Measurements from ENCODE around the gene RCE1.

RCE1 gene

DNA sequence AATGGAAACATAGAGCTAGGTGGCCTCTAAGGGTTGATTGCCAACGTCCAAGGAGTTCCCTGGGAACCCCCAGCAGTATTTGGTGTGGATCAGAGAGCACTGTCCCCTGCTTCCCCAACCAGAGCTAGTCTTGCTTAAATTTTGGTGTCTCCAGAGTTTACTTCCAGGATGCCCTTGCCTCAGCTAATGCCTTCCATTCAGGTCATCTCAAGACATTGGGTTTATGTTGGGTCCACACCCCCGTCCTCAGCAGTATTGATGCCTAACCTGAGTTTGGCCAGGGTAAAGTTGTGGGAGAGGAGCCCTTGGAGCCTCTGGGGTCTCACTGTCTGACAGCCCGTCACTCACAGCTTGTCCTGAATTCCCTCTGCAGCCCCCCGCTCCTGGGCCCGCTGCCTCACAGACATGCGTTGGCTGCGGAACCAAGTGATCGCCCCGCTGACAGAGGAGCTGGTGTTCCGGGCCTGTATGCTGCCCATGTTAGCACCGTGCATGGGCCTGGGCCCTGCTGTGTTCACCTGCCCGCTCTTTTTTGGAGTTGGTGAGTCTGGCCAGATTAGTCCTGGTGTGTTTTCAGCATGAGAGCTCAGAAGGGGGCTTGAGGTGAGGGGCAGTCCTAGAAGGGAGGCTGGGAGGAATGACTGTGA, 1.4 kb downstream of the RCE1 start:
- no peak for DNase-seq (ENCODE audit: low read depth)

DNA sequence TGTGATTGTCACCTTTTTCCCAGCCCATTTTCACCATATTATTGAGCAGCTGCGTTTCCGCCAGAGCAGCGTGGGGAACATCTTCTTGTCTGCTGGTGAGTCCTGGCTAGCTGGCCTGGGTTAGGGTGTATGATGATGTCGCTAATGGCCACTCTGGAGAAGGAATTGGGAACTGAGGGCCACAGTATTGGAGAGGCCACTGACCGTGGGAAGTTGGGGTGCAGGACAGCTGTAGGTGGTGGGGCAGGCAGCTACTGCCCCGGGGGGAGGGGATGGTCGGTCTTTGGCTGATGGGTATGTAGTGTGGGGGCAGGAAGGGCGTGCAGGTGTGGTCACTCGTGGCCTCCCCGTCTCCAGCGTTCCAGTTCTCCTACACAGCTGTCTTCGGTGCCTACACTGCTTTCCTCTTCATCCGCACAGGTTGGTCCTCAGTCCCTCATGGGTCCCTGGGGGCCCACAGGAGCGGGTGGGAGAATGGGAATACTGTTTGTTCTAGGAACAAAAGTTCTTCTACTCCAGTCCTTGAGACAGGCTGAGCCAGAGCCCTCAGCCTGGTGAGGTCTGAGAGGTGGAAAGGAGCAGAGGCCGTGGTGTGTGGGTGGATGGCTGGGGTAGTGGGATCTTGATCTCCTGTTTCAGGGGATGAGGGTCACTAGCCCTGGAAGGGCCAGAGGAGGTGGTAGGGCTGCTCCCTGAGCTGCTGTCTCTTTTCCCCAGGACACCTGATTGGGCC, 2.1 kb downstream of the RCE1 start:
- DNase-seq (ENCODE audit: low read depth): no peak

DNA sequence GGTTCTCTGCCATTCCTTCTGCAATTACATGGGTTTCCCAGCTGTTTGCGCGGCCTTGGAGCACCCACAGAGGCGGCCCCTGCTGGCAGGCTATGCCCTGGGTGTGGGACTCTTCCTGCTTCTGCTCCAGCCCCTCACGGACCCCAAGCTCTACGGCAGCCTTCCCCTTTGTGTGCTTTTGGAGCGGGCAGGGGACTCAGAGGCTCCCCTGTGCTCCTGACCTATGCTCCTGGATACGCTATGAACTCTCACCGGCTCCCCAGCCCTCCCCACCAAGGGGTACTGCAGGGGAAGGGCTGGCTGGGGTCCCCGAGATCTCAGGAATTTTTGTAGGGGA, 2.6 kb downstream of the RCE1 start:
- no peak for DNase-seq (ENCODE audit: low read depth)

DNA sequence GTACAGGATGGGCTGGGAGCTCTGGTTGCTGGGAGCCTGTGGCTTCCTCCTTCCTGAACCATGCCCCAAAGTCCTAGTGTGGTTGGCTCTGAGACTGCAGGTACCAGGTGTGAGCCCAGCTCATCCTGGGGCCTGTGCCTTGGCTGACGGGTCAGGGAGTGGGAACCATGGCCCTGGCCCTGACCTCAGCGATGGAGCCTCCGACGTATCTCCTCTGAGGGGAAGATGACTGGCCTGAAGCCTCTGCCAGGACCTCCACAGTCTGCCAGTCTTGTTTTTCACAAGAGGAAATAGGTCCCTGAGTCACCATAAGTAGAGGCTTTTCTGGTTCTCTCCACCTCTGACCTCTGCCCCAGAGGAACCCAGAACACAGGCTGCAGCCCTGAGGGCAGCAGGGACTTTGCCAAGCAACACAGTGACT, 3.4 kb downstream of the RCE1 start:
- DNase-seq (ENCODE audit: low read depth): no peak

DNA sequence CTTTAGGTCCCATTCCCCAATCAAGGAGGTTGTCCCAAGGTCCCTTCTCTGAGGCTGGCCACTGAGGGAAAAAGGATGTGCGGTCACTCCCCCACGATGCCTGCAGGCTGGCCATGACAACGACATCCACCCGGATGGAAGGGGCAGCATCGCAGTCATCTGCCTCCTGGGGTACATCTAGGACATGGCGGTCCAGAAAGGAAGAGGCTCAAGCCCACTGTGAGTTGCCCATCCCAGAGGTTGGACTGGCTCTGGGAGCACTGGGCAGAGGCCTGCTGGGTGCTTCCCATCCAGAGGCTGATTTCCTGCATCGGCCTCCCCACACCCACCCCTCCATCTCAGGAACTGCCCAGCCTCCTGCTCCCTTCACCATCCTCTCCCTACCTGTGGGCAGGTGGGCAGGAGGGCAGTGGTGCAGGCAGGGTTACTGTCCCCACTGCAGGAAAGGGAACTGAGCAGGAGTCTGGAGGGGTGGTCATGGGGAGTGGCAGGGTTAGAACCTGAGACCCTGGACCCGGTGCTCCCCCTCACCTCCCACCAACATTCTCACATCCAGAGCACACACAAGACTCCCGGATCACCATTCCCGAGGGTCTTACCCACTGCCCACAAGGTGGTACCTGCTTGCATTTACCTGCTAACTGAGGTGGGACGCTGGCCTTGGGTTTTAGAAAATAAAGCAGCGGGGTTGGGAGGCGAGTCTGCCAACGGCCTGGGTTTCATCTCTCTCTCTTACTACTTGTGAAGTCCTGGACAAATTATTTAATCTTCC, 4.4 kb downstream of the RCE1 start:
- DNase-seq (ENCODE audit: low read depth): no peak

DNA sequence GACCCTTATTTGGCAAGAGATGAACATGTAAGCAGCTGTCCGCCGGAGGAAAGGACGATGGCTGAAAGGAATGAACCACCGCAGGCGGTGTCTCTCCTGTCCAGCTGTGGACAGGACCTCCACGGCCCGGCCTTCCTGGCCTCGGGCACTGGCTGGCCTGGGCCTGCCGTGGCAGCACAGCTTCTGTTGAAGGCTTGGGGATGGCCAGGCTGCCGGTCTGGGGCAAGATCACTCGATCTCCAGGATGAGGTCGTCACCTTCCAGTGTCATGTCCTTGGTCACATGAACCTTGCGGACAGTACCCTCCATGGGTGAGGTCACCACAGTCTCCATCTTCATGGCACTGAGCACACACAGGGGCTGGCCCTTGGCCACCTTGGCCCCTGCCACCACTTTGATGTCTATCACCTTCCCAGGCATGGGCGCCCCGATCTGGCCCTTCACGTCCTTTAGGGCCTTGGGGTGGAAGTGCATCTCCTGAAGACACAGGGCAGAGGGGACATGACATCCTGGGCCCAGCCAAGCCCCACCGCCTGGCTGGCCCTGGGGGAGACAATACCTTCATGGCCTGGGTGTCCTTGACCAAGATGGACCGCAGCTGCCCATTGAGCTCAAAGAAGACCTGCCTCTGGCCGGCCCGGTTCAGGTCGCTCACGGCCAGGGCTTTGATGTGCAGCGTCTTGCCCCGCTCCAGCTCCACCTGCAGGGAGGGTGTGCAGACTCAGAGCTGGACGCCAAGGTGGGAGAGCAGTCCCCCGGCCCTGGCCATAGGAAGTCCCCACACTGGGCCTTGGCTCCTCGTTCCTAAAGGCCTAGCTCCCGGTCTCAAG, 5.6 kb downstream of the RCE1 start:
- no peak for DNase-seq (ENCODE audit: low read depth)

DNA sequence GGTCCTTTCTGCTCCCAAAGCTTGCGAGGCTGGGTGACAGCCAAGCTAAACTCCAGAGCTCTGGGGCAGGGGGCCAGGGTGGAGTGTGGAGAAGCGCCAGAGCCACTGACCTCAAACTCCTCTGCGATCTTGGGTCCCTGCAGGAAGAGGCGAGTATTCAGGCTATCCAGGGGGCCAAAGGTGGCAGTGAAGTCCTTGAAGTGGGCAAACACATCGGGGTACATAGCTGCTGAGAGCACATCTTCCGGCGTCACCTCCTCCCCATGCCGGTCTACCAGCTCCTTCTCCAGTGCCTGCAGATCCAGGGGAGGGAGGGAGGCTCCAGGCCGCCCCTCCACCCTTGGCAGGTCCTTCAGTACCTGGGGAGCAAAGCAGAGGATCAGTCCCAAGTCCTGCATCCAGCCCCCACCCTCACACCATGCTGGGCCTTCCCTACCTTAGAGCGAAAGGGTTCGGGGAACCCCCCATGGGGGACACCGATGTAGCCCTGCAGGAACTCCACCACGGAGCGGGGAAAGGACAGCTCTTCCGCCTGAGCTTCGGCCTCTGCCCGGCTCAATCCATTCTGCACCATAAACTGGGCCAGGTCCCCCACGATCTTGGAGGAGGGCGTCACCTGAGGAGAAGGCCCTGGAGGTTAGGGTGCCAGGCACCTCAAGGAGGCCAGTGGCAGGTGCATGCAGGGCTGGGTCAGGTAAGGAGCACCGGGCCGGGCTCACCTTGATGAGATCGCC, 6.4 kb downstream of the RCE1 start:
- DNase-seq (ENCODE audit: low read depth): no peak

DNA sequence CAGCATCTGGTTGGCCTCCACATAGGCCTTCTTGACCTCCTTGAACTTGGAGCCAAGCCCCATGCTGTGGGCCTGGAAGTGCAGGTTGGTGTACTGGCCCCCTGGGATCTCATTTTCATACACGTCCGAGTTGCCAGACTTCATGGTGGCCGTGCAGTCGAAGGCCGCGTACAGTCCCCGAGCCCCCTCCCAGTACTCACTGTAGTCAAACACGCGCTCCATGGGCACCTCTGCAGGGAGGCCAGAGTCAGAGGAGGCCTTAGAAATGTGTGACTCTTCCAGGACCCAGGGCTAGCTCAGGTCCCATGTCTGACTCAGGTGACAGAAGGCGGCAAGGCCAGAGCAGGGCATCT, 7.0 kb downstream of the RCE1 start:
- no peak for DNase-seq (ENCODE audit: low read depth)

DNA sequence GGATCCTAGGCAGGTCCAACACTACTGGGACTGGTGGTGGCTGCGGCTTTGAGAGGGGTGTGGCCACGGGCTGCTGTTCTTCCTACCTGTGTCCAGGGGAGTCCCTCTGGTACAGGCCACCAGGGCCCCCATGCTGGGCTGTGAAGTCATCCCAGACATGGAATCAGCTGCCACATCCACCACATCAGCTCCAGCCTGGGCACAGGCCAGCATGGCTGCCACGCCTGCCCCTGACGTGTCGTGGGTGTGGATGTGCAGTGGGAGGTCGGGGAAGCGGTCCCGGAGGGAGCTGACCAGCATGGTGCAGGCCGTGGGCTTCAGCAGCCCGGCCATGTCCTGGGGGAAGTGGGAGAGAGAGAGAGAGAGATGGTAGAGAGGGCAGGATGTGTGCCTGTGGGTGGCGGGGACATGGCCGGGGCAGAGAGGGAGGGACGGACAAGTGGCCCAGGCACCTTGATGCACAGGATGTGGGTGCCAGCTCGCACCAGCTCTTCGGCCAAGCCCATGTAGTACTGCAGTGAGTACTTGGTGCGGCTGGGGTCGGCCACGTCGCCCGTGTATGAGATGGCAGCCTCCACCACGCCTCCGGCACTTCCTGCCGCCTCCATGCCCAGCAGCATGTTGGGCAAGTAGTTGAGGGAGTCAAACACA, 7.5 kb downstream of the RCE1 start:
- no peak for DNase-seq (ENCODE audit: low read depth)

DNA sequence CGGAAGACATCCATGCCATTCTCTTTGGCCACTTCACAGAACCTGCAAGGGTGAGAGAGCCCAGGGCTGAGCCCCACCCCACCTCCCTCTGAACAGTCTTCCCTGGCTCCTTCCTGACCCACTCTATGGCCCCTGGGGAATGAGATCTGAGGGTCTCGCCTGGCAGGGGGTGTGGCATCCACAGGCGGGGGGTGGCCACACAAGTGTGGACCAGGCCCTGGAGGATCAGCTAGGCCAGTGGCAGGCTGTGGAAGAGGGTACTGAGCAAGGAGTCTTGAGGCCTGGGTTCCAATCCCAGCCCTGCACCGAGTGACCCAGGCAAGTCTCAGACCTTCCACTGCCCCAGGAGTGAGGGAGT, 8.0 kb downstream of the RCE1 start:
- DNase-seq (ENCODE audit: low read depth): no peak

DNA sequence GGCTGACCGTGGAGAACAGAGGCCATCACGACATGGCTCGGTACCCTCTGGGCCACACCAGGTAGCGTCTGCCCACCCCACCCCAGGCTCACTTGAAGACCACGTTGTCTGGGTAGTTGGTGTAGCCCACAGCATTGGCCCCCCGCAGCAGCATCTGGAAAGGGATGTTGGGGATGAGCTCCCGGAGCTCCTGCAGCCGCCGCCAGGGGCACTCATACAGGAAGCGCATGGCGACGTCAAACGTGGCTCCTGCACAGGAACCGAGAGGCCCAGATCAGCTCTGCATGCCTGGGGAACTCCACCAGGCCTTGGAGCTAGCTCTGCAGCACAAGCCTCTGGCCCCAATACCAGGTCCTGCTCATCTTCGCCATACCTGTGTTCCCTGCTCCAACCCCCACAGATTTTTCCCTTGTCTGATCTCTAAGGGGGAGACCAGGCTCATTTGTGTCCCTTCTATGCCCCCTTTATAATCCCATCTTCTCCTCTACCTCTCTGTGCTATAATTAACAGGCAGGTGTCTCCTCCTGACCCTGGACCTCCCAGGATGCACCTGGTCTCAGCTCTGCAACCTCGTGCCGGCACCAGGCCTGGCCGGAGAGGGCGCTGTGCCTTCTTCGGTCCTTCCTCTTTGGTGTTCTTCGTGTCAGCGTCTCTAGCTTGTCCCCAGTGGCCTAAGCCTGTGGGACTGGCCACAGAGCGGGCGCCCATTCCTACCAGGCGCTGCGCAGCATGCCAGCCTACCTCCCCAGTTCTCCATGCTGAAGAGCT, 8.6 kb downstream of the RCE1 start:
- no peak for DNase-seq (ENCODE audit: low read depth)

DNA sequence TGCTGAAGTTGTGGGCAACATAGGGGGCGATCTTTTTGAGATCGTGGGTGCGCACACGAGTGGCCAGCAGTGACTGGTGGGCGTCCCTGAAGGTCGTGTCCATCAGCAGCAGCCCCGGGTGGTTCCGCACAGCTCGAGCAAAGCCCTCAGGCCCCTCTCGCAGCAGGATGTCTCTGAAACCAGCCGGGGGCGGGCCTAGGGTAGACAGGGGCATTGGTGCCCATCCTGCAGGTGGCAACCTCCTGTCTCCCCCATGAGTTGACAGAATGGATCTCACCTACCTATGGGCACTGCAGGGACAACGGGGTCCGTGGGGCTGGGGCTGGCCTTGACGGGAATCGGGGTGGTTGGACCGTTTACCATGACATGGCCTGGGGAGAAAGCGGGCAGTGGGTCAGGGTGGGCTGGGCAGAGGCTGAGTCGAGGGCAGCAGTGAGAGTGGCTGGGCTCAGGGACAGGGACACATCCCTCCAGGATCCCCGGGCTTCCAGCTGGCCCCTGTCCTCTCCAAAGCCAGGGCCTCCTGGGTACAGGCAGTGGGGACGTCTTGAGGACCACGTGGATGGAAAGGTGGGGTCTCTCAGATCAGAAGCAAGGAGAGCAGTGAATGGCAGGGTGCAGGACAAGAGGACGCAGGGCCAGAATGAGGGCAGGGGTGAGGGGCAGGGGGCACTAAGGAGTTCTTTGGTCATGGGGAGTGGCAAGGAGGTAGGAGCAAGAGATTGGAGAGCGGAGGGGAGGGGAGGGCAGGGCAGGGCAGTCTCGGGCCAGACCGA, 9.4 kb downstream of the RCE1 start:
- DNase-seq (ENCODE audit: low read depth): no peak

DNA sequence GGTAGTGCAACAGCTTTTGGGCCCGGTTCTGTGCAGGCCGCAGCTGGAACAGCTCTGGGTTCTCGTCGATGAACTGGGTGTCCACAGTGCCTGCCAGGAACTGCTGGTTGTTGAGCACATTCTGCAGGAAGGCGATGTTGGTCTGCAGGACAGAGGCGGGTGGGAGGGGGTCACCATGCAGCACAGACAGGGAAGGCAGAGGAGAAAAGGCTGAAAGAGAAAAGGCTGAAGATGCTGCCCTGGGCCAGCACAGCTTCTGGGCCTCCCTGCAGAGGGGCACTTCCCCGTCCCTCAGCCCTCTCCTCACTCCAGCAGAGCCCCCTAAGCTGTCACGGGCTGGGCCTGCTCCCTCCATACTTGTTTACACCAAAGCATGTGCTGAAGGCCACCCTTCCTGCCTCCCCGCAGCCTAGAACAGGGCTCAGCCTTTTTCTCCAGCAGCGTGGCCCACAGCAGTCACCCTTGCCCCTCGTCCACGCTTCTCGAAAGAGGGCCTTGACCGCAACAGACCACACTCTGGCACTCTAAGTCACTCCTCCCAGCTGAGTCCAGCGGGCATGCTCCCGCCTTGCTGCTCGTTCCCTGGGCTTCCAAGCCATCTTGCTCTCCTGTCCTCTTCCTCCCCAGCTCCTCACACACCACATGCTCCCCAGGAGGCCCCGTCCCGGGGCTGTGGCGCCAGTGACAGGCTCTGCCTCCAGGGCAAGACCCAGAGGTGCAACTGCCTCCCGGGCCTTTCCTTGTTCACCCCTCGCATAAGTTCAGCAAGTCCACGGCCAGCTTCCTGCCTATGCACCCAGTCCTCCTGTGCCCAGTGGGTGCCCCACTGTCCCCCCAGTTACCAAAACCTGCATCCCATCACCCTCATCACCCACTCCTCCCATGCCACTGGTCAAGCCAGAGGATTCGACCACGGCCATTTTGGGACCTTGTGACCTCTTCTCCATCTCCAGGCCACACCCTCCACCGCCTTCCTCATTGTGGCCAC, 10.3 kb downstream of the RCE1 start:
- DNase-seq (ENCODE audit: low read depth): no peak

DNA sequence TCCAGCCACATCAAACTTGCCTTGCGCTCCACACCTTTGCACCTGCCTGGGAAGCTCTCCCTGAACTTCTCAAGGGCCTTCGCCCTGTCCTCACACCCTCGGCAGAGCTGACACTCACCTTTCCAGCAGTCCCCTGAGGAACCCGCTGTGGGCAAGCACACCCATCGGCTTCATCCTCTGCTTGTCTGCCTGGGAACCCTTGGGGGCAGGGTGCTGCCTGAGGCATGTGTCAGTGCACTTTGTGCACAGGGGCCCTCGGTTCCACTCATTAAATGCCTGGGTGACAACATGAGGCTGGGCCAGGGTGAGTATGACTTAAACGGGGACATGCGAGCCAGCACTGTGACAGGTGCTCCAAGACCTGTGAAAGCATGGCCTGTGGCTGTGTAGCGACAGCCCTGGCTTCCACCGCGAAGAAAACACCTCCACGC, 11.0 kb downstream of the RCE1 start:
- DNase-seq (ENCODE audit: low read depth): no peak

DNA sequence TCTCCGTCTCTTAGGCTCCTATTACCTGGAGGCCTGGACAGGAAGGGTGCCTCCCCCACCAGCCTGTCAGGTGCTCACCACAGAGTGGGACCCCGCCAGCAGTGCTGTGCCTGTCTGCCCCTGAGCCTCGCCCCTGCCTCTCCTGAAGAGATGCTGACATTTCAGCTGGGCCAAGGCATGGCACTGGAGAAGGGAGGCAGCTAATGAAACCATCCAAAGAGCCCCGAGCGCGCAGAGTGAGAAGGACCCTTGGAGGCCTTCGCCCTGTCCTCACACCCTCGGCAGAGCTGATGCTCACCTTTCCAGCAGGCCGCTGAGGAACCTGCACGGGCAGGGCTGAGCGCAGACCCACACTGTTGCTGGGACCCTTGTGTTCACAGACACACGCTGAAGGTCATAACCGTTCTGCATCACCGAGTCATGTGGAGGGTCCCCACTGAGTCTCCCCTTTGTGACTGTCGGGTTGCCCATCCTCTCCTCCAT, 11.5 kb downstream of the RCE1 start:
- DNase-seq (ENCODE audit: low read depth): no peak

DNA sequence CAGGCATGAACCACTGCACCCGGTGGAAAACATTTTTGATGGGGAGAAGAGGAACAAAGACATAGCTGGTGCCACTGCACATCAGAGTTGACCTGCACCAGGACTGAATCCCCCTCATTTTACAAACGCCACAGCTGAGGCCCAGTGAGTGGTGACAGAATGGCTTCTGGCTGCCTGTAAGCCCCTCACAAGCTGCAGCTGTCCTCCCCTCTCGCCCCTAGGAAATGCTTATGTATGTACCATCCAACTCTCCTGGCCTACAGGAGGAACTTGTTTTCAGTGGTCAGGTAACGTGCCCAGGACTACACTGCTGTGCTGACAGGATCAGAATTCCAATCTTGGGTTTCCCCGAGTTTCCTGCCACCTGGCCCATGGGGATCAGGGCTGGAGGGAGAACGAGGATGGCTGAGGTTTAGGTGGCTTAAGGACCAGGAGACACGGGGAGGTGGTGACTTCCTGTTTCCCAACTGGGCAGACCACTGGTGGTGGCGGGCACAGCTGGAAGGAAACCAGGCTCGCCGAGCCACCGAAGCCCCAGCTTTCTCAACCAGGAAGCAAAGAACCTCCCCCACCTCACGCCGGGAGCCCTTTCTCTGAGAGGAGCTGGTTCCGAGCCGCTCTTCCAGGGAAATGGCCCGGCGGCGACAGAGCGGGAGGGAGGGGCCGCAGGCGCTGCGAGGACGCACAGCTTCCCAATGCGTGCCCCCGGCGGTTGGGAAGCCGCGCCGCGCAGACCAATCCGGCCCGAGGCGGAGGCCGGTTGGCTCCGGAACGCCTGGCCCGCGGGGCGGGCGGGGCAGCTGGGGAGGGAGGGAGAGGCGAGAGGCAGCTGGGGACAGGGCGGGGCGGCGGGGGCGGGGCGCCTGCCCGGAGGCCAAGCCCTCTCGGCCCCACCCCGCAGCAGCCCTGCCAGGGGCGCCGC, 12.6 kb downstream of the RCE1 start:
- DNase-seq (ENCODE audit: low read depth): peak; percentile 68

DNA sequence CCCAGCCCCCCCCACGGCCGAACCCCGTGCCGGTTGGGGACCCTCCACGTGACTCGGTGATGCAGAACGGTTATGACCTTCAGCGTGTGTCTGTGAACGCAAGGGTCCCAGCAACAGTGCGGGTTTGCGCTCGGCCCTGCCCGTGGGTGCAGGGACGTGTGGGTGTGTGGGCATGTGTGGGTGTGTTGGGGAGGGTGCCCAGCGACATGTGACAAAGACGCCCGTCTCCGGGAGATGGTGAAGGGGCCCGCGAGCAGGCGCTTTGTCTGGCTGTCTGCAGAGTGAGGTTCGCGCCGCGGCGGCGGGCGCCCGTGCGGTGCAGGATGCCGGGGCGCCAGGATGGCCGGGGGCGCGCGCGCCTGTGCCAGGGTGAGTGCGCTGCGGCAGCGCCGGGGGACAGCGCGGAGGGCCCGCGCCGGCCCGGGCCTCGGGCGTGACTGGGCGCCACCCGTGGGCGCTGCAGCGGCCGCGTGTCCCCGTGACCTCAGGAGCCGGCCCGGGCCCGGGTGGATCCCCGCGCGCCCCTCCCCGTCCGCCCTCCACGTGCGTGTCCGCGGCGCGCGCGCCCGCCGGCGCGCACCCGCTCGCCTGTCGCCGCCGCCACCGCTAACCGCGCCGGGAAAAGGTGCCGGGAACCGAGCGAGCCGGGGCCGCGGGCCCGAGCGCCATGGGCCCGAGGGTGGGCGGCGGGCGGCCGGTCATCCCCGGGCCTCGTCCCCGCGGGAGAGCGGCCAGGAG, 13.4 kb downstream of the RCE1 start, which contains the start of gene LRFN4:
Gene LRFN4, plus strand, starts transcription at position 569 of the 738 bp plus-strand sequence. CDS start 681 bp downstream, outside the sequence.
- DNase-seq (ENCODE audit: low read depth): no peak

Data from activated T-helper 9 cell treated with anti-CD3 and anti-CD28 coated beads, Interleukin-2, amount 50 U/mL, for 16 hours (primary cell).